Lung (tissue), 12 donors: Measurements from ENCODE around the gene AFAP1. TPM values are rescaled to one million over a fixed set of nuclear protein-coding genes. Genes with fewer than 3 reads are reported as not detected.

ENCODE experiments used
- ATAC-seq: fragments of 200-7000 bp; cut with Tn5 transposase; one replicate; pipeline ENCODE4 v1.9.1; 2020; ENCODE audit warnings: moderate number of reproducible peaks; ENCODE audit not compliant: insufficient read depth, low FRiP score
- DNase-seq, 3 donors: peaks; one replicate each; pipeline ENCODE4 v3.0.0-alpha.2; 2013 to 2017
- H3K27ac ChIP-seq, 2 donors: one replicate each; pipeline ENCODE4 v1.5.1; 2013; ENCODE audit warnings: mild to moderate bottlenecking in 2 of 2, moderate library complexity in 2 of 2, control low read depth in 1 of 2, inconsistent platforms in 1 of 2, low read depth in 1 of 2, low read length in 1 of 2
- H3K27me3 ChIP-seq, 3 donors: one replicate each; pipeline ENCODE4 v1.5.1; 2013; ENCODE audit warnings: low read length in 2 of 3; ENCODE audit not compliant: control insufficient read depth in 3 of 3, insufficient read depth in 3 of 3
- H3K36me3 ChIP-seq, 4 donors: one replicate each; pipeline ENCODE4 v1.5.1; 2013; ENCODE audit warnings: low read length in 4 of 4, mild to moderate bottlenecking in 1 of 4, moderate library complexity in 1 of 4; ENCODE audit not compliant: control insufficient read depth in 4 of 4, insufficient read depth in 4 of 4
- H3K4me1 ChIP-seq, 5 donors: one replicate each; pipeline ENCODE4 v1.5.1; 2013; ENCODE audit warnings: low read length in 5 of 5, mild to moderate bottlenecking in 2 of 5, moderate library complexity in 1 of 5; ENCODE audit not compliant: control insufficient read depth in 5 of 5, insufficient read depth in 5 of 5
- H3K4me3 ChIP-seq: one replicate; pipeline ENCODE4 v1.5.1; 2013; ENCODE audit warnings: mild to moderate bottlenecking, control low read depth, moderate library complexity
- H3K9ac ChIP-seq, 2 donors: one replicate each; pipeline ENCODE4 v1.5.1; 2013; ENCODE audit warnings: low read length in 2 of 2, control low read depth in 1 of 2; ENCODE audit not compliant: insufficient read depth in 1 of 2
- H3K9me3 ChIP-seq, 4 donors: one replicate each; pipeline ENCODE4 v1.5.1; 2013; ENCODE audit warnings: low read length in 3 of 4, mild to moderate bottlenecking in 1 of 4, moderate library complexity in 1 of 4; ENCODE audit not compliant: control insufficient read depth in 4 of 4, insufficient read depth in 3 of 4
- CTCF ChIP-seq: IDR thresholded peaks from 2 replicates; pipeline ENCODE4 v1.5.1; 2012; ENCODE audit warnings: mild to moderate bottlenecking; ENCODE audit errors: control extremely low read depth, extremely low read depth
- WGBS, 2 donors: extraction: QIAGEN DNeasy Blood & Tissue Kit; methylation state at CpG; one replicate each; pipeline ENCODE4 v1.1.7; 2013; 5-methylcytosine and 5-hydroxymethylcytosine counted together
- polyA plus RNA-seq, 2 donors: library from polyadenylated mRNA; stranded (reverse); fragments of 200-250 nt; gene quantifications; one replicate each; pipeline ENCODE4 v1.2.1, GENCODE V29; 2013
- total RNA-seq, 2 donors: library from RNA; depleted of rRNA in 1 of 2; stranded (reverse); fragments of >200 nt in 1 of 2; gene quantifications; one replicate each; pipeline ENCODE4 v1.2.1, GENCODE V29; 2014 to 2021
- donor health status: control.
- donor health status: control.
- donor health status: Bipolar disorder and iron deficiency.
- donor health status: healthy.
- donor health status: DM: yes; HTN: yes; CAD: no.

Gene AFAP1
- total and polyA plus RNA-seq, 4 donors, result 5.3 to 34.1 (median 12.3) TPM

GRCh38 chr4:7898385-7898784 lies 41.3 kb downstream of the AFAP1 start:
- Histone ChIP-seq H3K9me3 (no peaks in the 10 kb centered on the region), H3K4me1 (peaks cover 0 to 23% (median 3%) of the 10 kb centered on the region in 5 donors), H3K9ac (no peak overlapping the region), H3K36me3 (no peaks in the 10 kb centered on the region), H3K27ac (no peak overlapping the region), H3K27me3 (no peaks in the 10 kb centered on the region), H3K4me3 (no peak overlapping the region)
- DNase-seq, result no peak
- no peak for TF ChIP-seq CTCF
- WGBS, 2 donors, result 88 to 91% methylated on average over 4 of the region's 4 CpGs
- ATAC-seq, result no peak

- H3K36me3 ChIP-seq, result no peaks in the 10 kb centered on the region
- no peaks in the 10 kb centered on the region for H3K9me3 ChIP-seq
- H3K27ac ChIP-seq, result no peak overlapping the region
- H3K4me1 ChIP-seq, result peaks cover 0 to 21% (median 2%) of the 10 kb centered on the region in 5 donors
- ATAC-seq, result no peak
- WGBS, 2 donors, result 95 to 97% methylated on average over 7 of the region's 7 CpGs
- no peaks in the 10 kb centered on the region for H3K27me3 ChIP-seq
- no peak for DNase-seq
- H3K4me3 ChIP-seq, result no peak overlapping the region
- H3K9ac ChIP-seq, result no peak overlapping the region
- no peak for TF ChIP-seq CTCF
Observed at GRCh38 chr4:7897811-7898210, 41.9 kb downstream of the AFAP1 start.

- H3K9me3 ChIP-seq, result no peaks in the 10 kb centered on the region
- ATAC-seq (no peak), DNase-seq (no peak)
- no peak overlapping the region for H3K9ac ChIP-seq
- no peaks in the 10 kb centered on the region for H3K27me3 ChIP-seq
- TF ChIP-seq CTCF, result no peak
- H3K27ac ChIP-seq, result no peak overlapping the region
- 84 to 85% methylated on average over 15 of the region's 15 CpGs for WGBS, 2 donors
- peaks cover 0 to 11% (median 3%) of the 10 kb centered on the region in 5 donors for H3K4me1 ChIP-seq
- H3K36me3 ChIP-seq, result no peaks in the 10 kb centered on the region
- H3K4me3 ChIP-seq, result no peak overlapping the region
Observed at GRCh38 chr4:7894677-7895181, 44.9 kb downstream of the AFAP1 start.

GRCh38 chr4:7894098-7894676 lies 45.5 kb downstream of the AFAP1 start:
- H3K4me3 ChIP-seq, result no peak overlapping the region
- DNase-seq, result no peak
- H3K36me3 ChIP-seq, result no peaks in the 10 kb centered on the region
- peaks cover 0 to 11% (median 3%) of the 10 kb centered on the region in 5 donors for H3K4me1 ChIP-seq
- no peak for ATAC-seq
- WGBS, 2 donors, result 94 to 96% methylated on average over 12 of the region's 12 CpGs
- no peaks in the 10 kb centered on the region for H3K9me3 ChIP-seq
- no peak overlapping the region for H3K9ac ChIP-seq
- no peak for TF ChIP-seq CTCF
- no peak overlapping the region for H3K27ac ChIP-seq
- no peaks in the 10 kb centered on the region for H3K27me3 ChIP-seq
